RWPE2 (cell line): Measurements from ENCODE around the gene OR4D10.

Experiments
- ATAC-seq: fragments of 200-7000 bp; cut with Tn5 transposase; 3 replicates; pipeline ENCODE4 v1.9.1; 2021; ENCODE audit warnings: low read depth
- DNase-seq: peaks from one replicate; pipeline ENCODE4 v3.0.0-alpha.2; 2020; ENCODE audit warnings: low spot score
- H3K27ac ChIP-seq: fragments of 450-650 bp; 2 replicates; pipeline ENCODE4 v1.5.1; 2017; ENCODE audit warnings: mild to moderate bottlenecking; ENCODE audit not compliant: poor library complexity, severe bottlenecking
- H3K27me3 ChIP-seq: fragments of 250-450 bp; sonication (Bioruptor Pico); 2 replicates; pipeline ENCODE4 v1.5.1; 2021; ENCODE audit warnings: mild to moderate bottlenecking, moderate library complexity; ENCODE audit not compliant: insufficient read depth, poor library complexity, severe bottlenecking
- H3K36me3 ChIP-seq: fragments of 250-450 bp; sonication (Bioruptor Pico); 2 replicates; pipeline ENCODE4 v1.5.1; 2020; ENCODE audit warnings: low read depth, mild to moderate bottlenecking, moderate library complexity
- H3K4me1 ChIP-seq: fragments of 250-450 bp; sonication (Bioruptor Pico); 2 replicates; pipeline ENCODE4 v1.5.1; 2021; ENCODE audit warnings: mild to moderate bottlenecking, moderate library complexity; ENCODE audit not compliant: insufficient read depth, poor library complexity, severe bottlenecking
- H3K4me3 ChIP-seq: fragments of 250-450 bp; sonication (Bioruptor Pico); 2 replicates; pipeline ENCODE4 v1.5.1; 2021; ENCODE audit warnings: mild to moderate bottlenecking, moderate library complexity; ENCODE audit not compliant: severe bottlenecking
- H3K9me3 ChIP-seq: fragments of 250-450 bp; sonication (Bioruptor Pico); 2 replicates; pipeline ENCODE4 v1.5.1; 2021; ENCODE audit warnings: mild to moderate bottlenecking, moderate library complexity; ENCODE audit not compliant: severe bottlenecking
- TF ChIP-seq, protein P1 (sequence below): fragments of 450-650 bp; IDR thresholded peaks from one replicate; pipeline ENCODE4 v1.5.1; 2017; ENCODE audit warnings: mild to moderate bottlenecking, moderate library complexity; ENCODE audit not compliant: poor library complexity, severe bottlenecking

OR4D10 gene

GRCh38 chr11:59456661-59457060, 16.5 kb upstream of the OR4D10 start, which contains the start of gene OR4D6:
Gene OR4D6 (plus strand): TSS chr11:59456961. CDS start chr11:59456961, 0 bp downstream.
- TF ChIP-seq, protein P1, sequence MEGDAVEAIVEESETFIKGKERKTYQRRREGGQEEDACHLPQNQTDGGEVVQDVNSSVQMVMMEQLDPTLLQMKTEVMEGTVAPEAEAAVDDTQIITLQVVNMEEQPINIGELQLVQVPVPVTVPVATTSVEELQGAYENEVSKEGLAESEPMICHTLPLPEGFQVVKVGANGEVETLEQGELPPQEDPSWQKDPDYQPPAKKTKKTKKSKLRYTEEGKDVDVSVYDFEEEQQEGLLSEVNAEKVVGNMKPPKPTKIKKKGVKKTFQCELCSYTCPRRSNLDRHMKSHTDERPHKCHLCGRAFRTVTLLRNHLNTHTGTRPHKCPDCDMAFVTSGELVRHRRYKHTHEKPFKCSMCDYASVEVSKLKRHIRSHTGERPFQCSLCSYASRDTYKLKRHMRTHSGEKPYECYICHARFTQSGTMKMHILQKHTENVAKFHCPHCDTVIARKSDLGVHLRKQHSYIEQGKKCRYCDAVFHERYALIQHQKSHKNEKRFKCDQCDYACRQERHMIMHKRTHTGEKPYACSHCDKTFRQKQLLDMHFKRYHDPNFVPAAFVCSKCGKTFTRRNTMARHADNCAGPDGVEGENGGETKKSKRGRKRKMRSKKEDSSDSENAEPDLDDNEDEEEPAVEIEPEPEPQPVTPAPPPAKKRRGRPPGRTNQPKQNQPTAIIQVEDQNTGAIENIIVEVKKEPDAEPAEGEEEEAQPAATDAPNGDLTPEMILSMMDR = no peak
- no peak for DNase-seq
- no peak within 1 kb of the TSS for H3K27ac ChIP-seq
- no peaks in the 10 kb centered on the region for H3K36me3 ChIP-seq
- no peaks in the 10 kb centered on the region for H3K9me3 ChIP-seq
- ATAC-seq = no peak
- no peak within 1 kb of the TSS for H3K4me3 ChIP-seq
- no peaks in the 10 kb centered on the region for H3K27me3 ChIP-seq
- H3K4me1 ChIP-seq = no peaks in the 10 kb centered on the region

- Histone ChIP-seq H3K36me3 (no peaks in the 10 kb centered on the region), H3K27ac (no peak overlapping the region), H3K9me3 (no peaks in the 10 kb centered on the region), H3K27me3 (no peaks in the 10 kb centered on the region), H3K4me1 (no peaks in the 10 kb centered on the region), H3K4me3 (no peak overlapping the region)
- no peak for DNase-seq
- TF ChIP-seq, protein P1 = no peak
- no peak for ATAC-seq
These were observed 13.2 kb upstream of the OR4D10 start for GRCh38 chr11:59459916-59460315.

DNA sequence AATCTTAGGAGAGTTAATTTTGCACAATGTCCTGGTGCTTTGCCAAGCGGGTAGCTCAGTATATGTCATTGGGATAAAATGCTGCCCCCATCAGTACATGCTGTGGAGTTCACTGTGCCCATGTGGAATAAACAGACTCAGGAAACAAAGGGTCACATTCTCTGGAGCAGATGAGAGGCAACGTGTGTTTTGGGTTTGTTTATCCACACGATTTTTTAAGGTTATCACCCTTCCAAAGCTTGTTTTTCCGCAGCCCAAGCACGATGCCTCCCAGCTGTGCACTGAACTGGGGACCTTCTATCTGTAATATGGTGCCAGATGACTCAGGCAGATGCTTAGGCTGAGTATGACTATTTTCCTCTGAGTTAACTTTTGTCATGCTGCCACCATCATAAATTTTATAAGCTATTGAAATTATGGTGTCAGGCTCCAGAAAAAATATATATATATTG, 9.9 kb upstream of the OR4D10 start:
- ATAC-seq (no peak), DNase-seq (no peak)
- H3K4me1 ChIP-seq = no peaks in the 10 kb centered on the region
- no peaks in the 10 kb centered on the region for H3K36me3 ChIP-seq
- H3K27me3 ChIP-seq = no peaks in the 10 kb centered on the region
- TF ChIP-seq, protein P1 = no peak
- H3K27ac ChIP-seq = no peak overlapping the region
- no peak overlapping the region for H3K4me3 ChIP-seq
- no peaks in the 10 kb centered on the region for H3K9me3 ChIP-seq

GRCh38 chr11:59475176-59475575, 2.1 kb downstream of the OR4D10 start:
- H3K4me1 ChIP-seq = no peaks in the 10 kb centered on the region
- TF ChIP-seq, protein P1 = no peak
- no peak overlapping the region for H3K27ac ChIP-seq
- H3K36me3 ChIP-seq = no peaks in the 10 kb centered on the region
- no peaks in the 10 kb centered on the region for H3K27me3 ChIP-seq
- H3K4me3 ChIP-seq = no peak overlapping the region
- DNase-seq (no peak), ATAC-seq (no peak)
- no peaks in the 10 kb centered on the region for H3K9me3 ChIP-seq

DNA sequence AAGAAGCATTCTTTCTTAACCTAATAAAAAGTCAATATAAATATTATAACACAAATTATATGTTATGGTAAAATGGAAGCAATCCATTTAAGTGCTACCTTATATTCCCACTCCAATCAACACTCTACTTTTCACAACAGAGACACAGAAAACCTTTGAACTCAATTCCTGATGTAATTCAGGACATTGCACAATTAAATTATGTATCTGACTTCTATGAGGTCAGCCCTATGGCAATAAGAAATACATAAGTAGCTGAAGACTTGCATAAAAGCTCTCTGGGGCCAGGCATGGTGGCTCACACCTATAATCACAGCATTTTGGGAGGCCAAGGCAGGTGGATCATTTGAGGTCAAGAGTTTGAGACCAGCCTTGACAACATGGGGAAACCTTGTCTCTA, 6.8 kb downstream of the OR4D10 start:
- no peak overlapping the region for H3K27ac ChIP-seq
- no peaks in the 10 kb centered on the region for H3K36me3 ChIP-seq
- no peaks in the 10 kb centered on the region for H3K9me3 ChIP-seq
- H3K4me1 ChIP-seq = no peaks in the 10 kb centered on the region
- ATAC-seq = no peak
- TF ChIP-seq, protein P1 = no peak
- H3K27me3 ChIP-seq = no peaks in the 10 kb centered on the region
- DNase-seq = no peak
- H3K4me3 ChIP-seq = no peak overlapping the region
